HG03521 (cell line): Measurements from ENCODE around the gene NECAP2.
"Not testable (repeated sequence)": the region's sequence is repeated elsewhere in the genome, so short reads cannot be mapped to it uniquely, and the experiment has no call there.

Source experiments
- ATAC-seq: cut with Tn5 transposase; IDR thresholded peaks from one replicate; pipeline ENCODE4 v1.9.1; 2021; ENCODE audit warnings: mild to moderate bottlenecking, moderate library complexity; ENCODE audit not compliant: unreplicated experiment

NECAP2 gene

GRCh38 chr1:16425125-16426025 lies 15.1 kb upstream of the NECAP2 start:
- ATAC-seq = no peak

GRCh38 chr1:16430606-16431005 lies 9.9 kb upstream of the NECAP2 start:
- no peak for ATAC-seq

- ATAC-seq = no peak
Measured at GRCh38 chr1:16433030-16433429, 7.5 kb upstream of the NECAP2 start.

GRCh38 chr1:16434007-16434406 lies 6.5 kb upstream of the NECAP2 start:
- ATAC-seq = no peak

GRCh38 chr1:16434501-16434900 lies 6.0 kb upstream of the NECAP2 start:
- ATAC-seq = no peak

GRCh38 chr1:16436946-16437474 lies 3.5 kb upstream of the NECAP2 start, which contains the start of gene SPATA21:
Gene SPATA21, minus strand, starts transcription at chr1:16437424. Its CDS starts 6,053 bp downstream, at chr1:16431371.
- ATAC-seq = no peak

GRCh38 chr1:16438516-16438915 lies 2.0 kb upstream of the NECAP2 start:
- ATAC-seq = no peak

- no peak for ATAC-seq
Measured at GRCh38 chr1:16438924-16439323, 1.6 kb upstream of the NECAP2 start.

- ATAC-seq = no peak
Measured at GRCh38 chr1:16440131-16440469, 424 bp upstream of the NECAP2 start.

GRCh38 chr1:16441282-16441665 lies 750 bp downstream of the NECAP2 start:
- ATAC-seq = no peak

- no peak for ATAC-seq
Measured at GRCh38 chr1:16442265-16442664, 1.7 kb downstream of the NECAP2 start.

- no peak for ATAC-seq
Measured at GRCh38 chr1:16442941-16443340, 2.4 kb downstream of the NECAP2 start.

GRCh38 chr1:16443975-16444770 lies 3.6 kb downstream of the NECAP2 start:
- ATAC-seq = no peak

- no peak for ATAC-seq
Measured at GRCh38 chr1:16445052-16445451, 4.5 kb downstream of the NECAP2 start.

GRCh38 chr1:16446116-16446515 lies 5.6 kb downstream of the NECAP2 start:
- ATAC-seq = no peak

- no peak for ATAC-seq
Measured at GRCh38 chr1:16447641-16448040, 7.1 kb downstream of the NECAP2 start.

- no peak for ATAC-seq
Measured at GRCh38 chr1:16449065-16449464, 8.5 kb downstream of the NECAP2 start.

- no peak for ATAC-seq
Measured at GRCh38 chr1:16449666-16450065, 9.1 kb downstream of the NECAP2 start.

GRCh38 chr1:16450863-16451481 lies 10.4 kb downstream of the NECAP2 start:
- no peak for ATAC-seq

- ATAC-seq = no peak
Measured at GRCh38 chr1:16451841-16452528, 11.5 kb downstream of the NECAP2 start.

GRCh38 chr1:16454909-16455308 lies 14.4 kb downstream of the NECAP2 start:
- ATAC-seq = not testable (repeated sequence)
